Measurements from ENCODE around the gene NCKAP5L.

The NCKAP5L gene

GRCh38 chr12:49823951-49824350 lies 4.3 kb downstream of the NCKAP5L start:
- no peak for DNase-seq

GRCh38 chr12:49823350-49823749 lies 4.9 kb downstream of the NCKAP5L start:
- no peak for DNase-seq

- no peak for DNase-seq
These were observed 6.6 kb downstream of the NCKAP5L start for GRCh38 chr12:49821373-49822287.

GRCh38 chr12:49819786-49820185 lies 8.4 kb downstream of the NCKAP5L start:
- no peak for DNase-seq

- no peak for DNase-seq
These were observed 9.8 kb downstream of the NCKAP5L start for GRCh38 chr12:49818241-49818895.

- DNase-seq: no peak
These were observed 15.1 kb downstream of the NCKAP5L start for GRCh38 chr12:49813131-49813530.

GRCh38 chr12:49811961-49812401 lies 16.2 kb downstream of the NCKAP5L start:
- no peak for DNase-seq

- DNase-seq: no peak
These were observed 17.1 kb downstream of the NCKAP5L start for GRCh38 chr12:49811136-49811535.

GRCh38 chr12:49809906-49810389 lies 18.3 kb downstream of the NCKAP5L start:
- DNase-seq: no peak

GRCh38 chr12:49809381-49809905 lies 18.8 kb downstream of the NCKAP5L start:
- DNase-seq: no peak

- DNase-seq: no peak
These were observed 19.4 kb downstream of the NCKAP5L start for GRCh38 chr12:49808686-49809380.

GRCh38 chr12:49807991-49808580 lies 20.1 kb downstream of the NCKAP5L start:
- DNase-seq: no peak

- no peak for DNase-seq
These were observed 21.3 kb downstream of the NCKAP5L start for GRCh38 chr12:49806877-49807276.

GRCh38 chr12:49806321-49806813 lies 21.8 kb downstream of the NCKAP5L start:
- no peak for DNase-seq

GRCh38 chr12:49805409-49805808 lies 22.8 kb downstream of the NCKAP5L start:
- no peak for DNase-seq

- no peak for DNase-seq
These were observed 23.4 kb downstream of the NCKAP5L start for GRCh38 chr12:49804821-49805220.

- no peak for DNase-seq
These were observed 24.3 kb downstream of the NCKAP5L start for GRCh38 chr12:49803693-49804450.

- DNase-seq: no peak
These were observed 26.8 kb downstream of the NCKAP5L start for GRCh38 chr12:49801141-49802063.

- no peak for DNase-seq
These were observed 27.6 kb downstream of the NCKAP5L start for GRCh38 chr12:49800421-49801140.

- no peak for DNase-seq
These were observed 29.3 kb downstream of the NCKAP5L start for GRCh38 chr12:49798934-49799333.
